ENCODE results near the gene IFT122.

GRCh38 chr3:129482721-129483120, 42.7 kb downstream of the IFT122 start:
- TF ChIP-seq JUN (IDR thresholded peaks at IDR 0.05; ENCODE audit: borderline replicate concordance, insufficient read depth, insufficient read length, low read depth) (no peak), MAX (IDR thresholded peaks at IDR 0.05; ENCODE audit: insufficient read depth, insufficient read length) (no peak), POLR2A (IDR thresholded peaks at IDR 0.05; ENCODE audit: low read depth, low read length) (no peak)
- TF ChIP-seq, protein P1, sequence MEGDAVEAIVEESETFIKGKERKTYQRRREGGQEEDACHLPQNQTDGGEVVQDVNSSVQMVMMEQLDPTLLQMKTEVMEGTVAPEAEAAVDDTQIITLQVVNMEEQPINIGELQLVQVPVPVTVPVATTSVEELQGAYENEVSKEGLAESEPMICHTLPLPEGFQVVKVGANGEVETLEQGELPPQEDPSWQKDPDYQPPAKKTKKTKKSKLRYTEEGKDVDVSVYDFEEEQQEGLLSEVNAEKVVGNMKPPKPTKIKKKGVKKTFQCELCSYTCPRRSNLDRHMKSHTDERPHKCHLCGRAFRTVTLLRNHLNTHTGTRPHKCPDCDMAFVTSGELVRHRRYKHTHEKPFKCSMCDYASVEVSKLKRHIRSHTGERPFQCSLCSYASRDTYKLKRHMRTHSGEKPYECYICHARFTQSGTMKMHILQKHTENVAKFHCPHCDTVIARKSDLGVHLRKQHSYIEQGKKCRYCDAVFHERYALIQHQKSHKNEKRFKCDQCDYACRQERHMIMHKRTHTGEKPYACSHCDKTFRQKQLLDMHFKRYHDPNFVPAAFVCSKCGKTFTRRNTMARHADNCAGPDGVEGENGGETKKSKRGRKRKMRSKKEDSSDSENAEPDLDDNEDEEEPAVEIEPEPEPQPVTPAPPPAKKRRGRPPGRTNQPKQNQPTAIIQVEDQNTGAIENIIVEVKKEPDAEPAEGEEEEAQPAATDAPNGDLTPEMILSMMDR (IDR thresholded peaks at IDR 0.05; ENCODE audit: extremely low read depth in 1 of 2, insufficient read depth in 1 of 2, low read depth in 1 of 2, low read length in 2 of 2), result no peak

Data from endothelial cell of umbilical vein (primary cell).